Activated B cell treated with CpG ODN at 0.5 μM for 24 hours (primary cell): Measurements from ENCODE around the gene VPREB3. TPM values are rescaled to one million over a fixed set of nuclear protein-coding genes. Genes with fewer than 3 reads are reported as not detected.

ENCODE experiments used
- ATAC-seq: fragments of 200-7000 bp; cut with Tn5 transposase; one replicate; pipeline ENCODE4 v1.10.0; 2021; ENCODE audit warnings: low read depth, mild to moderate bottlenecking, moderate library complexity
- CTCF ChIA-PET: fragments of 350-600 bp; sonication (Branson Sonifier 250); formaldehyde crosslinking; loops from one replicate; lab custom pipeline; 2021; ENCODE audit warnings: antibody characterized with exemption; lab: Charles Lee
- POLR2A ChIA-PET: fragments of 350-600 bp; sonication (Branson Sonifier 250); formaldehyde crosslinking; loops from one replicate; lab custom pipeline; 2021; ENCODE audit warnings: antibody characterized with exemption; lab: Charles Lee
- DNase-seq: peaks from one replicate; pipeline ENCODE4 v3.0.0; 2022
- H3K27ac Mint-ChIP-seq: one replicate; pipeline ENCODE4 v1.8.0; 2020; ENCODE audit warnings: mixed read lengths
- H3K27me3 Mint-ChIP-seq: one replicate; pipeline ENCODE4 v1.8.0; 2021; ENCODE audit warnings: mixed read lengths
- H3K36me3 Mint-ChIP-seq: one replicate; pipeline ENCODE4 v1.8.0; 2021; ENCODE audit warnings: low read depth, mixed read lengths
- H3K4me1 Mint-ChIP-seq: one replicate; pipeline ENCODE4 v1.8.0; 2021; ENCODE audit warnings: mixed read lengths
- H3K4me3 Mint-ChIP-seq: one replicate; pipeline ENCODE4 v1.8.0; 2020; ENCODE audit warnings: mild to moderate bottlenecking, mixed read lengths
- H3K9me3 Mint-ChIP-seq: one replicate; pipeline ENCODE4 v1.8.0; 2020; ENCODE audit warnings: mixed read lengths
- intact Hi-C: fragments of 100-400 bp; cut with micrococcal nuclease; formaldehyde crosslinking; loops from one replicate; pipeline ENCODE4 v1.15.1; 2024
- total RNA-seq: library from RNA; stranded (reverse); gene quantifications from 2 replicates; pipeline ENCODE4 v1.2.3, GENCODE V29; 2022
- TF ChIP-seq, protein P1 (sequence below): fragments of 200-600 bp; IDR thresholded peaks from one replicate; pipeline ENCODE4 v1.8.0; 2022; ENCODE audit warnings: antibody characterized with exemption, mild to moderate bottlenecking

VPREB3 gene
- total RNA-seq, 1 donor from 2014 or later: 15.9 TPM

GRCh38 chr22:23767303-23767672, 13.1 kb upstream of the VPREB3 start:
- POLR2A ChIA-PET: interaction anchor here (0.6 to 11.8 kb wide), 11 partner anchors 14 to 90 kb away, joined by 3 to 229 read pairs (median 3); partner anchors contain the start of genes DERL3, SLC2A11, VPREB3 and ZNF70
- CTCF ChIA-PET: interaction anchor here (0.7 to 4.0 kb wide), 3 partner anchors 78 to 176 kb away, joined by 3 to 31 read pairs (median 4); no protein-coding TSS in a partner anchor
- H3K36me3 Mint-ChIP-seq: peaks cover 14% of the 10 kb centered on the region
- H3K4me3 Mint-ChIP-seq: peak overlapping the region; percentile 86
- H3K27ac Mint-ChIP-seq: peak overlapping the region; percentile 50
- H3K9me3 Mint-ChIP-seq: no peaks in the 10 kb centered on the region
- no peak for DNase-seq
- H3K4me1 Mint-ChIP-seq: peaks cover 78% of the 10 kb centered on the region
- intact Hi-C loops: loop anchor here (5.0 to 10.0 kb wide), 3 partner anchors 50 to 225 kb away; no protein-coding TSS in a partner anchor
- TF ChIP-seq, protein P1, sequence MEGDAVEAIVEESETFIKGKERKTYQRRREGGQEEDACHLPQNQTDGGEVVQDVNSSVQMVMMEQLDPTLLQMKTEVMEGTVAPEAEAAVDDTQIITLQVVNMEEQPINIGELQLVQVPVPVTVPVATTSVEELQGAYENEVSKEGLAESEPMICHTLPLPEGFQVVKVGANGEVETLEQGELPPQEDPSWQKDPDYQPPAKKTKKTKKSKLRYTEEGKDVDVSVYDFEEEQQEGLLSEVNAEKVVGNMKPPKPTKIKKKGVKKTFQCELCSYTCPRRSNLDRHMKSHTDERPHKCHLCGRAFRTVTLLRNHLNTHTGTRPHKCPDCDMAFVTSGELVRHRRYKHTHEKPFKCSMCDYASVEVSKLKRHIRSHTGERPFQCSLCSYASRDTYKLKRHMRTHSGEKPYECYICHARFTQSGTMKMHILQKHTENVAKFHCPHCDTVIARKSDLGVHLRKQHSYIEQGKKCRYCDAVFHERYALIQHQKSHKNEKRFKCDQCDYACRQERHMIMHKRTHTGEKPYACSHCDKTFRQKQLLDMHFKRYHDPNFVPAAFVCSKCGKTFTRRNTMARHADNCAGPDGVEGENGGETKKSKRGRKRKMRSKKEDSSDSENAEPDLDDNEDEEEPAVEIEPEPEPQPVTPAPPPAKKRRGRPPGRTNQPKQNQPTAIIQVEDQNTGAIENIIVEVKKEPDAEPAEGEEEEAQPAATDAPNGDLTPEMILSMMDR: no peak
- no peak for ATAC-seq
- no peaks in the 10 kb centered on the region for H3K27me3 Mint-ChIP-seq

DNA sequence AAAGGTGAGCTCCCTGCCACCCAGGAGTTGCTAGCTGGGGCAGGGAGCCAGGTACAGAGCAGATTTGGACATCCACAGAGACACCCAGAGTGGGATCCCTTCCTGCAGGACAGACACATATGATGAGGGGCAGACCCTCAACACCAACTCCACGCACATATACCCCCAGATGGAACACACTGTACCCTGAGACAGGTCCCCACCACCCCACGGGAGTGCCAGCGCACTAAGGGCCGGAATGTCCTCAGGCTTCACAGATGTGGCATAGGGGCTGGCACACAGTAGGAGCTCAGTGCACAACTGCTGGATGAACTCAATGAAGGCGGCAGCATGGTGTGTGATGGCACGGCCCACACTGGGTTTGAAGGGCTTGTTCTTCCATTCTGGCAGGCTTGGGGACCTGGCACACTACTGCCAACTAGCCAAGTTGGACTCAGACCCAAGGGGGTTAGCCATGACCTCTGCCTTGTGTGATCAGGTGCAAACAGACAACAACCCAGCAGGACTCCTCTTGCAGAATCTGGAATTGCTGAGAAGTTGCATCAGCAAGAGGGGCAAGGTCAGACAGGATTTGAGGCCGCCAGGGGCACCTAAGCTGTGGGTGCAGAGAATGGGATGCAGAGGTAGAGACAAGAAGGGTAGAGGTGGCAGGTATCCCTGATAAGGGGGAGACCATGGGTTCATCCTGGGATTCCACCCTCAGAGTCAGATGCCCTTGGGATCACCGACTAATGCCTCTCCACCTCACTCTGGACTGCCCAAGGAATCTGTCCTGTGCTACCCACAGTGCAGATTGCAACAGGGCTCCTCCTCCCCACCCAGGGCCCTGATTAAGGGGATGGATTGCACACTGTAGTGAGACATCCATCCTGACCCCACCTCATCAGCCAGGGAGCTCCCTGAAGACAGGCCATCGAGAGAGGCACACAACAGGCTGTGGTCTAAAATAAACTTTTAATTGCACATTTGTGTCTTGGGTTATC, 11.0 kb upstream of the VPREB3 start:
- no peaks in the 10 kb centered on the region for H3K9me3 Mint-ChIP-seq
- peak overlapping the region; percentile 62 for H3K27ac Mint-ChIP-seq
- ATAC-seq (no peak), DNase-seq (no peak)
- peak overlapping the region; percentile 50 for H3K4me3 Mint-ChIP-seq
- no peaks in the 10 kb centered on the region for H3K27me3 Mint-ChIP-seq
- CTCF ChIA-PET: interaction anchor here (0.9 to 2.7 kb wide), 3 partner anchors 10 to 84 kb away, joined by 3 to 7 read pairs (median 5); no protein-coding TSS in a partner anchor
- intact Hi-C loops: loop anchor here (5.0 to 10.0 kb wide), 3 partner anchors 48 to 223 kb away; no protein-coding TSS in a partner anchor
- H3K4me1 Mint-ChIP-seq: peaks cover 65% of the 10 kb centered on the region
- TF ChIP-seq, protein P1: no peak
- H3K36me3 Mint-ChIP-seq: peaks cover 14% of the 10 kb centered on the region
- POLR2A ChIA-PET: interaction anchor here (0.5 to 11.8 kb wide), 5 partner anchors 12 to 624 kb away, joined by 3 to 229 read pairs (median 6); partner anchors contain the start of genes SLC2A11, VPREB3 and ZNF70

DNA sequence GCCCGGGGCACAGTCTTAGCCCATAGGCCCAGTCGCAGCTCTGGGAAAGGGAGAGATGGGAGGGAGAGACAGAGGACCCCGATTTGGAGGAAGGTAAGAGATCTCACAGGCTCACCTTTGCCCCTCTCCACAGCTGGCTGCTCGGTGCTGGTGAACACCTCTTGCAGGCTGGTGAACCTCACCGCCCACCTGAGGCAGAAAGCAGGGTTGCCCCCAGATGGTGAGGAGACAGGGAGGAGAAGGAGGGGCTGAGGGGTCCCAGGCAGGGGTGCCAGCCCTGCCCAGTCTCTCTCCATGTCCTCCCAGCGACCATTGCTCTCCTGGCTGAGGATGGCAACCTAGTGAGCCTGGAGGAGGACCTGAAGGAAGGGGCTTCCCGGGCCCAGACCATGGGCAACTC, 9.7 kb upstream of the VPREB3 start:
- DNase-seq (no peak), ATAC-seq (no peak)
- Mint-ChIP-seq H3K4me3 (peak overlapping the region; percentile 77), H3K4me1 (peaks cover 54% of the 10 kb centered on the region), H3K36me3 (peaks cover 14% of the 10 kb centered on the region), H3K27ac (peak overlapping the region; percentile 70), H3K27me3 (no peaks in the 10 kb centered on the region), H3K9me3 (no peaks in the 10 kb centered on the region)
- CTCF ChIA-PET: interaction anchor here (2.7 kb wide), 1 partner anchor 86 kb away, joined by 7 read pairs; no protein-coding TSS in a partner anchor
- intact Hi-C loops: loop anchor here (1.0 to 10.0 kb wide), 2 partner anchors 12 to 139 kb away; no protein-coding TSS in a partner anchor
- POLR2A ChIA-PET: interaction anchor here (2.2 to 11.8 kb wide), 2 partner anchors 11 to 46 kb away, joined by 6 to 229 read pairs; partner anchors contain the start of genes VPREB3 and ZNF70
- TF ChIP-seq, protein P1: no peak

DNA sequence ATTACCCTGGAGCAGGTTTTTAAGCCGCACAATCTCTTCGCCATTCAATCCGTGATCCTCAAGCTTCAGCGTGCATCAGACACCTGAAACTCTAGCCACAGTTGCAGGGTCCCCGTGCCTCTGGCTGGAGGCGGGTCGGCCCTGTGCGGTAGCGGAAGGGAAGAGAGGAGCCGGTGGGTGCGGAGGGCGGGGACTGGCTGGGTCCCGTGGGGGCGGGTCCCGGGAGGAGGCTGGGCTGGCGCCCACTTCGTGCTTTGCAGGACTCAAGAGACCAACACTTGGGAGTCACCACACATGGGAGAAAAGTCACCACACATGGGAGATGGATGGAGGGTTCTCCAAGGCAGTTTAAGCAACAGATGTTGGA, 9.3 kb upstream of the VPREB3 start:
- ATAC-seq: peak; percentile 43
- H3K4me1 Mint-ChIP-seq: peaks cover 51% of the 10 kb centered on the region
- CTCF ChIA-PET: interaction anchor here (2.7 kb wide), 1 partner anchor 86 kb away, joined by 7 read pairs; no protein-coding TSS in a partner anchor
- H3K4me3 Mint-ChIP-seq: peak overlapping the region; percentile 77
- H3K27ac Mint-ChIP-seq: peak overlapping the region; percentile 70
- TF ChIP-seq, protein P1: no peak
- H3K9me3 Mint-ChIP-seq: no peaks in the 10 kb centered on the region
- no peaks in the 10 kb centered on the region for H3K27me3 Mint-ChIP-seq
- POLR2A ChIA-PET: interaction anchor here (0.7 to 11.8 kb wide), 3 partner anchors 10 to 46 kb away, joined by 3 to 229 read pairs (median 6); partner anchors contain the start of genes VPREB3 and ZNF70
- DNase-seq: peak; percentile 55
- H3K36me3 Mint-ChIP-seq: peaks cover 14% of the 10 kb centered on the region
- intact Hi-C loops: loop anchor here (1.0 to 10.0 kb wide), 2 partner anchors 11 to 139 kb away; no protein-coding TSS in a partner anchor
